Choroid plexus epithelial cell (primary cell): ENCODE data around the gene ALDOC.

Experiments used
- DNase-seq: peaks from one replicate; pipeline ENCODE4 v3.0.0-alpha.2; 2010; ENCODE audit warnings: low read depth
- H3K4me3 ChIP-seq: 2 replicates; pipeline ENCODE4 v1.5.1; 2011; ENCODE audit warnings: low read depth, mild to moderate bottlenecking, control low read depth, low read length, moderate library complexity
- TF ChIP-seq, protein P1 (sequence below): conservative IDR thresholded peaks from 2 replicates; pipeline ENCODE4 v1.5.1; 2011; ENCODE audit warnings: low read depth, mild to moderate bottlenecking, control low read depth, inconsistent platforms, low read length, moderate library complexity

The ALDOC gene

DNA sequence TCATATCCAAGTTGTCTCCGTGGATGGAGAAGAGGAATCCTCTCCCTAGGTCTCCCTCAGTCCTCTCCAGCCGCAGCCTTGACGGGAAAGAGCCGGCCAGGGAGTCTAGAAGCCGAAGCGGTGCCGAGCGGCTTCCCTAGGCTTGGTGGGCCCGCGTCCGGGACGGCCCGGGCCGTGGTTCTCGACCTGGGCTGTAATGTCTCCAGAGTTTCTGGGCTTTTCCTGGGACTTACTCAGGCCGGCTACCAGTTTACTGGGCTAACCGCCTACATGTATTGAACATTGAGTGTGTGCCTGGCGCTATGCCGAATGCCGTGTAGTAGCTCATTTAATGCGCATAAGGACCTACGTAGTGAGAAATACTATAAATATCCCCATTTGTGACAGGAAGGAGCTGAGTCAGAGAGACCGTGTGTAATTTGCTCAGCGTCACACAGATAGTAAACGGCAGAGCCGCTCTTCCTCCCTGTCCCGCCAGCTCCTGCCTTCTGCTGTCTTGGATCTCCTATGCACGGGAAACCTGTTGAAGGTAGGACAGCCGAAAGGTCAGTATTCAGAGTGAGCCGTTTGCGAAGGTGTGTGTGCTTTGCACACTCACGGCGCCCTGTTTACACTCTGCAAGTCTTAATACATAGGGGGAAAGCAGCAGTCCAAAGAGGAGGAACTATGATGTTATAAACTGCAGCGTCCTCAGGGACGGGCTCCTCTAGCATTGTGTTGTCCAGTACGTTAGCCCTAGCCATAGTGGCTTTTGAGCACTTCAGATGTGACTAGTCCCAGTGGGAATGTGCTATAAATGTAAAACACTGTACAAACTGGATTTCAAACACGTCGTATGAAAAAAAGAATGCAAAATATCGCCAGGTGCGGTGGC lies 22.9 kb upstream of the ALDOC start:
- H3K4me3 ChIP-seq = peak overlapping the region; percentile 83
- peak; percentile 85 for DNase-seq
- TF ChIP-seq, protein P1, sequence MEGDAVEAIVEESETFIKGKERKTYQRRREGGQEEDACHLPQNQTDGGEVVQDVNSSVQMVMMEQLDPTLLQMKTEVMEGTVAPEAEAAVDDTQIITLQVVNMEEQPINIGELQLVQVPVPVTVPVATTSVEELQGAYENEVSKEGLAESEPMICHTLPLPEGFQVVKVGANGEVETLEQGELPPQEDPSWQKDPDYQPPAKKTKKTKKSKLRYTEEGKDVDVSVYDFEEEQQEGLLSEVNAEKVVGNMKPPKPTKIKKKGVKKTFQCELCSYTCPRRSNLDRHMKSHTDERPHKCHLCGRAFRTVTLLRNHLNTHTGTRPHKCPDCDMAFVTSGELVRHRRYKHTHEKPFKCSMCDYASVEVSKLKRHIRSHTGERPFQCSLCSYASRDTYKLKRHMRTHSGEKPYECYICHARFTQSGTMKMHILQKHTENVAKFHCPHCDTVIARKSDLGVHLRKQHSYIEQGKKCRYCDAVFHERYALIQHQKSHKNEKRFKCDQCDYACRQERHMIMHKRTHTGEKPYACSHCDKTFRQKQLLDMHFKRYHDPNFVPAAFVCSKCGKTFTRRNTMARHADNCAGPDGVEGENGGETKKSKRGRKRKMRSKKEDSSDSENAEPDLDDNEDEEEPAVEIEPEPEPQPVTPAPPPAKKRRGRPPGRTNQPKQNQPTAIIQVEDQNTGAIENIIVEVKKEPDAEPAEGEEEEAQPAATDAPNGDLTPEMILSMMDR = no peak

DNA sequence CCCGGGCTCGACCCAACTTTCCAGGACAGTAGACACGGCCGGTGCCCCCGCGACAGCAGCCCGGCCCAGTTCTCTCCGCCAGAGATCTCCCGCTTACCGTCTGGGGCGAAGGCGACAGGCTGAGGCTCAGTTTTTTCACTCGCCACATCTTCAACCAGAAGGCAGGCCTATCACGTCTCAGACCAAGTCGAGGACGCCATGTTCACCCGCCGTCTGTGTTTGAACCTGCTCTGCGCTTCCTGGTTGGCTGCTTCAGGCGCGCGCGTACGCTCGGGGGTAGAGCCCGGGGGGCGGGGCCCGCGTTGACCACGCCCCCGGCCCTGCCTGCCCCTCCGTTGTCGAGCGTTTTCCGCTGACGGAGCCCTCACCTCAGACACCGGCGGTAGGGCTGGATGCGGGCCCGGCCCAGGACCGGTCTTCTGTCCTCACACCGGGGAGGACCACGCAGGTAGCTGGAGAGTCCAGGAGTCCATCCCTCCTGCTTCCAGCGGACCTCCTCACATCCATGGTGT lies 22.2 kb upstream of the ALDOC start, which contains the start of gene SPAG5:
Gene SPAG5, minus strand, starts transcription at position 227 of the 512 bp plus-strand sequence. Its CDS starts 79 bp downstream, at position 148.
- DNase-seq = peak; percentile 93
- H3K4me3 ChIP-seq = peak within 1 kb of the TSS; percentile 83
- TF ChIP-seq, protein P1 = no peak

DNA sequence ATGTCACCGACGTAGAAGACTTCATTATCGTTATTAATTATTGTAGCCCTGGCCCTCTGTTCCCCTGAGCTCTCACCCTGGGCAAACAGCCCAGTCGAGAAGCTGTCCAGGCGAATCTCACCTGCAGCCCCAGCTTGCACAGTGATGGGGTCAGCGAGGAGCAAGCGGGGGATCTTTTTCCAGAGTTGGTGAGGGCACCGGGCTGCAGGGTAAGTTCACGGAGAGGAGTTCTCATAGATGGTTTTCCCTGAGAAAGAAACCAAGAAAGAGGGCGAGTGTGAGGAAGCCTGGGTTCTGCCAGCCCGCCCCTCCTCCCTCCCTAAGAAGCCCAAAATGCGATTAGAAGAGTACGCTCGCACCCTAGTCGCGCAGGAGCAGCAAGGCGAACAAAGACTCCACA lies 21.7 kb upstream of the ALDOC start:
- no peak for DNase-seq
- TF ChIP-seq, protein P1 = no peak
- peak overlapping the region; percentile 83 for H3K4me3 ChIP-seq

DNA sequence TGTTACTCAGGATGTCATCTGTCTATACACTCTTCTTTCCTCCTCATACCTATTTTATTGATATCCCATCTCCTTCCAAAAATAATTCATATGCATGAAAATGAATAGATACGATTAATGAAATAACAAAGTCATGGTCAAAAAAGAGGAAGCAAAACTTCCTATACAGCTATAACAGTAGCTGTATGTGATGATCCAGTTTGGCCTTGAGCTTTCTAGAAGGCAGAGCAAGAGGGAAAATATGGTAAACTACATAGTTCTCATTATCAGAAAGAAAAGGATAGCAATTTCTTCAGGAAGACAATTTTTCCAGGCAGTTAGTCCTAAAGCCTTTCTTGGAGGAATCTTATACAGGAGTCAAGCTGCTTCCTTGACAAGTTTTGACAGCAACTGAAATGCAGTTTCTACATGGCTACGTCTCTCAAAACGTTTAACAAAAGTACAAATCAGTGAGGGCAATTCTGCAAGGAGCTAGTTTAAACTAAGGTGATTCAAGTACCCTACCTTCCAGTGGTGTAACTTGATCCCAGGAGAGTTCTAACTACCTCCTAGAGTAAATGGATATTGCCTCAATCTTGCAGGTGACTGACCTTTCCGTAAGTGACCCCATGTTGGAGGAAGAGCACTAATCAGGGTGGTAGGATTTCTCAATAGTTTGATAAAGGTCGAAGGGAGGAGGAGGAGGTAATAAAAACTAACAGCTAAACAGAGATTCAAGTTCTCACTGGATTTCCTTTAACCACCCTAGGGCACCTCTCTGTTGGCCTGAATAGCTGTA lies 21.1 kb upstream of the ALDOC start:
- DNase-seq = no peak
- H3K4me3 ChIP-seq = no peak overlapping the region

DNA sequence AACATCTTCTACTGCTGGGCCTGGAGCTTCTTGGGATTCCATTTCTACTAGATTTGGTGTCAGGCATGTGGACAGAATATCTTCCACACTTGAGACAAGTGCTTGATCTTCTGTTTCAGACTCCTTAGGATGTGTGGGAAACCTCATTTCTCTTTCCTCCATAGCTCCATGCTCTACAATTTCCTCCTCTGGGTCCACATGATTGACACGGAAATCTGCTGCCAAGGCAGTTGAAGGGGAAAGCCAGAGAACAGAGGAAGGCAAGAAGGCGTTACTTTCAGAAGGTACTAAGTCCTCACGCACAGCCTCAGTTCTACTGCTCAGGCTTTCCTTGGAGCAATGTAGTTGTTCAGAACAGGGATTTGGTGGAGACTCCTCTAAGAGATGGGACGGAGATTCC lies 15.6 kb upstream of the ALDOC start:
- no peak for DNase-seq
- TF ChIP-seq, protein P1 = no peak
- no peak overlapping the region for H3K4me3 ChIP-seq

More for the DNA sequence above, 21.1 kb upstream of the ALDOC start:
- TF ChIP-seq, protein P1 = no peak

DNA sequence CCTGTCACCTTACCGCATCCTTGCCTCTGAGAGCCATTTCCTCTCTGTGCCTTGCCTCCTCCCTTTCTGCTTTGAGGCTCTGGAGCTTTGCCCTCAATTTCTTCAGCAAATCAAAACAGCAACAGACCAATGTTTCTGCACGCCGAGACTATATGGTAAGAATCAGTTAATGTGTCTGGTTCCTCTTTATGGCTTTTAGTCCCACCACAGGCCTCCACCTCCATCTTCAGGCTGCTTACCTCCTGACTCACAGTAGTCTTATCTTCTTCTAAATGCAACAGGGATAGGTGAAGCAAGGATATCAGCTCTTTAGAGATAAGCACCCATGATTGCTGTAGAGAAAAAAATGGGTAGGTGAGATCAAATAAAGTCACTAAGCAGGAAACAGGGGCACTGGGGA lies 9.2 kb upstream of the ALDOC start:
- TF ChIP-seq, protein P1 = no peak
- H3K4me3 ChIP-seq = no peak overlapping the region
- no peak for DNase-seq
